LNCaP clone FGC (cell line): ENCODE results near the gene MDH2.
"Not testable (repeated sequence)": the region's sequence is repeated elsewhere in the genome, so short reads cannot be mapped to it uniquely, and the experiment has no call there.

Experiments used
- DNase-seq: peaks from one replicate; pipeline ENCODE4 v3.0.0-alpha.2; 2011; ENCODE audit warnings: low read depth
- H3K4me3 ChIP-seq: 2 replicates; pipeline ENCODE4 v1.5.1; 2011; ENCODE audit warnings: mild to moderate bottlenecking, low read depth, low read length, control low read depth
- TF ChIP-seq, protein P1 (sequence below): IDR thresholded peaks from 2 replicates; pipeline ENCODE4 v1.5.1; 2012; ENCODE audit warnings: mild to moderate bottlenecking; ENCODE audit not compliant: control insufficient read depth, insufficient read depth; ENCODE audit errors: extremely low read depth

The MDH2 gene

DNA sequence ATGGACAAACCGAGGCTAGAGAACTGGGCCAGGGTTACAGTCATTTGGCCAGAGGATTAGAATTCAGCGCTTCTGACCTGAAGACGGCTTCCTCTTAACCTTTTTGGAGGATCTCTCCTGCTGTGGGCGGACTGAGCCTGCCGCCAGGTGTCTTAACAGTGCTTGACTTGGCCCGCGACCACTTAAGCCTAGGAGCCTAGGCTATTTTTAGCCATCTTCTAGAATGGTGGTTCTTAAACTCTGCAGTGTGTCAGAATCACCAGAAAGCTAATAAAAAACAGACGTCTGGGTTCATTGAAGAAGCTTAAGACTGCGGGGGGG lies 722 bp downstream of the MDH2 start:
- no peak for DNase-seq

DNA sequence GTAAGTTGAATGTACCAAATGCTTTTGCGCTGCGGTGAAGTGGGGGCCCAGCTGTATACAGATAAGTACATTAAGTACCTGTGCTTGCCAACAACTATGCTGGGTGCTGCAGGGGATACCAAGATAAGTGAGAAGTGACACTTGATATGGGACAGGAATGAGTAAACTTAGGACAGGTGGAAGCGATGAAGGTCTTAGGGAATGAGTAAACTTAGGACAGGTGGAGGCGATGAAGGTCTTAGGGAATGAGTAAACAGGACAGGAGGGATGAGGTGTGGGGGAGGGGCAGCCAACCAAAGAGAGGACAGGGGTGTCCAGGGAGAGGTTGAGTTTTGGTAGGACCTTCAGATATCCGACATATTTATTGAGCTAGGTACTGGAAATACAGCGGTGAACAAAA lies 1.4 kb downstream of the MDH2 start:
- TF ChIP-seq, protein P1, sequence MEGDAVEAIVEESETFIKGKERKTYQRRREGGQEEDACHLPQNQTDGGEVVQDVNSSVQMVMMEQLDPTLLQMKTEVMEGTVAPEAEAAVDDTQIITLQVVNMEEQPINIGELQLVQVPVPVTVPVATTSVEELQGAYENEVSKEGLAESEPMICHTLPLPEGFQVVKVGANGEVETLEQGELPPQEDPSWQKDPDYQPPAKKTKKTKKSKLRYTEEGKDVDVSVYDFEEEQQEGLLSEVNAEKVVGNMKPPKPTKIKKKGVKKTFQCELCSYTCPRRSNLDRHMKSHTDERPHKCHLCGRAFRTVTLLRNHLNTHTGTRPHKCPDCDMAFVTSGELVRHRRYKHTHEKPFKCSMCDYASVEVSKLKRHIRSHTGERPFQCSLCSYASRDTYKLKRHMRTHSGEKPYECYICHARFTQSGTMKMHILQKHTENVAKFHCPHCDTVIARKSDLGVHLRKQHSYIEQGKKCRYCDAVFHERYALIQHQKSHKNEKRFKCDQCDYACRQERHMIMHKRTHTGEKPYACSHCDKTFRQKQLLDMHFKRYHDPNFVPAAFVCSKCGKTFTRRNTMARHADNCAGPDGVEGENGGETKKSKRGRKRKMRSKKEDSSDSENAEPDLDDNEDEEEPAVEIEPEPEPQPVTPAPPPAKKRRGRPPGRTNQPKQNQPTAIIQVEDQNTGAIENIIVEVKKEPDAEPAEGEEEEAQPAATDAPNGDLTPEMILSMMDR, result no peak
- peak overlapping the region; percentile 96 for H3K4me3 ChIP-seq
- no peak for DNase-seq

More for the DNA sequence above, 722 bp downstream of the MDH2 start:
- peak overlapping the region; percentile 96 for H3K4me3 ChIP-seq
- TF ChIP-seq, protein P1, result peak; percentile 32; the same call in 1 of the 2 replicates

DNA sequence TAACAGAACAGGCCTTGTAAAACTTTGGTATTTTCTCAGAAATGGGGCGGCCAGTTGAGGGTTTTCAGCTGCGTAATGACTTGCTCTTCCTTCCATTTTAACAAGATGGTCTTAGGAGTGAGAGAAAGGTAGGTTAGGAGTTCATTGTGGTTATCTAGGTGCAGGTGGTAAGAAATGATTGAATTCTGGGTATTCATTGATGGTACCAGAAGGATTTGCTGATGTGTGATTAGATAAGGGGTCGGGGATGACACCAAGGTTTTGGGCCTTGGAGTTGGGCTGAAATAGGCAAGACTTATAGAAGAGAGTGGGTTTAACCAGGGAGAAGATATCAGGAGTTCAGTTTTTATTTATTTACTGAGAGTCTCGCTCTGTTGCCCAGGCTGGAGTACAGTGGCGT lies 2.6 kb downstream of the MDH2 start:
- H3K4me3 ChIP-seq, result no peak overlapping the region
- no peak for DNase-seq

DNA sequence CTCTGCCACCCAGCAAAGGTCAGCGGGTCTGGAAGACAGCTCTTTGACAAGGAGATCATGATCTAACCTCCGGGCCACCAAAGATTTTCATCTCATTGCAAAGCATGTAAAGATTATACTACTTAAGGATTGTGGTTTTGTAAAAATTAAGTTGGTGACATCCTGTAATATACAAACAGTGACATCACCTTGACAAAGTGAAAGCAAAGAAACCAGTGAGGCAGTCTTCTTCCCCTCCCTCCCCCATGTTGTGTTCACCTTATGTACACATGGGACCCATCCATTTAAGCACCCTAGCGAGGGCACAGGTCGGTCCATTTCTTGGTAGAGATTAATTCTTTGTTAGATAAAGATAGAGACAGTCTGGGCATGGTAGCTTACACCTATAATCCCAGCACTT lies 3.9 kb downstream of the MDH2 start:
- TF ChIP-seq, protein P1, result no peak
- no peak overlapping the region for H3K4me3 ChIP-seq
- DNase-seq, result no peak

More for the DNA sequence above, 2.6 kb downstream of the MDH2 start:
- TF ChIP-seq, protein P1, result no peak

DNA sequence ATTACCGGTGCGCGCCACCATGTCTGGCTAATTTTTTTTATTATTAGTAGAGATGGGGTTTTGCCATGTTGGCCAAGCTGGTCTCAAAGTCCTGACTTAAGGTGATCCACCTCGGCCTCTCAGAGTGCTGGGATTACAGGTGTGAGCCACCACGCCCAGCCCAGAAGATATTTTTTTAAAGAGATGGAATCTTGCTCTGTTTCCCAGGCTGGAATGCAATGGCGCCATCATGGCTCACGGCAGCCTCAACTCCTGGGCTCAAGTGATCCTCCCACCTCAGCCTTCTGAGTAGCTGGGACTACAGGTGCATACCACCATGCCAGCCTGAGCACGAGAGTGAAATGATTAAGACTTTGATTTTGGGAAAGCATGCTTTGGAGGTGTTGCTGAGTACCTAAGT lies 4.8 kb downstream of the MDH2 start:
- H3K4me3 ChIP-seq, DNase-seq: not testable (repeated sequence)

DNA sequence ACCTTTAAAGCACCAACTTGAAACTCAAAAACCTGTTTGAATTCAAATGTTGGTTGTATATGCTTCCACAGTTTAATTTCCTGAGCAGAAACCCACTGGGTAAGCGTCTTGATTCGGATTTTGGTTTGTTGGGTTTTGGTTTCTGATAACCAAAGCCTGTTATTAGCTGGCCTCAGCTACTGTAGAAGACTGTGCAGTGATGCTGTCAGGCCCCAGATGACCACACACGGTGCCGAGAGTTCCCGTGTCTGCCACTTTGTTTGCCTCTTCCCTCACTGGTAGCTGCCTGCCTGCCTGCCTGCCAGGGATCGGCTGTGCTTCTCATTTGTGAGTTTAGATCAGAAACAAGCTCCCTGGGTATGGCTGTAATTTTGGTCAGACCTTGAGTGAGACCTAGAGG lies 5.6 kb downstream of the MDH2 start:
- H3K4me3 ChIP-seq, result no peak overlapping the region
- TF ChIP-seq, protein P1, result no peak
- no peak for DNase-seq

DNA sequence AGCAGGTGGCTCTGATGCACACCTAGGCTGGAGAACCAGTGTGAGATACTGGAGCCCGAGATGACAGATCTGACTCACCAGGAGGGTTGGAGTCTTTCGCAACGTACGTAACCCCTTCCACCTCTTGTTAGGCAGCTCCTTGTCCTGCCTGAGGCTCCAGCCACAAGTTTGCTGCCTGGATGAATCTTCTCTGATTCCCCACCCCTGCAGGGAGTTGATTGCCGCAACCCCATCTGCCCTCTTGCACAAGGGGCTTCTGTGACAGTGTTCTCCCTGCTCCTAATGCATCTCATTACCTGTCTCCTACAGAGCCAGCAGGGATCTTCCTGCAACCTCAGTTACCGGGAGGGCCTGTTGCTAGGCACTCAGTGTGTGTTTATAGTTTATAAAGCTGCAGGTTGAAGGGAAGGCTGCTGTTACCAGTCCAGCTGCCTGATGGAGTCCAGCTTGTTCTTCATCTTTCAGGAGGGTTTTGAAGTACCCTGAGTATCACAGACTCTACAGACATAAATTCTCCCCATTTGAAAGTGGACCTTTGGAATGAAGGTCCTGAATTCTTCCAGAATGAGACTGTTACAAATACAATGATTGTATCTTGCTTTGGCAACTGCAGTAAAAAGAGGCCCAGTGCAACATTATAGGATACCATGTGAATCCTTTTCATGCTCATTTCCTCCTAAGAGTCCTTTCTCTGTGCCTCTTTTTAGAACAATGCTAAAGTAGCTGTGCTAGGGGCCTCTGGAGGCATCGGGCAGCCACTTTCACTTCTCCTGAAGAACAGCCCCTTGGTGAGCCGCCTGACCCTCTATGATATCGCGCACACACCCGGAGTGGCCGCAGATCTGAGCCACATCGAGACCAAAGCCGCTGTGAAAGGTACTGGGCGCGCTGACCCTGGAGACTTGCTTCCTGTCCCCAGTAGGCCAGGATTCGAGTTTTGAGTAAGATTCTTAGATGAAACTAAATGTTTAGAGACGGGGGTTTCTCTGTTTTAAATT lies 6.5 kb downstream of the MDH2 start:
- H3K4me3 ChIP-seq, result no peak overlapping the region
- DNase-seq, result no peak
- TF ChIP-seq, protein P1, result no peak
